HG02642 (cell line): ENCODE measurements around the gene AMMECR1L.
A peak's percentile ranks its signal among the peaks of the same experiment; 100 is the strongest.
"Not testable (repeated sequence)": the region's sequence is repeated elsewhere in the genome, so short reads cannot be mapped to it uniquely, and the experiment has no call there.

Experiments used
- ATAC-seq: cut with Tn5 transposase; IDR thresholded peaks from one replicate; pipeline ENCODE4 v1.9.1; 2021; ENCODE audit warnings: mild to moderate bottlenecking; ENCODE audit not compliant: unreplicated experiment, poor library complexity

AMMECR1L gene

DNA sequence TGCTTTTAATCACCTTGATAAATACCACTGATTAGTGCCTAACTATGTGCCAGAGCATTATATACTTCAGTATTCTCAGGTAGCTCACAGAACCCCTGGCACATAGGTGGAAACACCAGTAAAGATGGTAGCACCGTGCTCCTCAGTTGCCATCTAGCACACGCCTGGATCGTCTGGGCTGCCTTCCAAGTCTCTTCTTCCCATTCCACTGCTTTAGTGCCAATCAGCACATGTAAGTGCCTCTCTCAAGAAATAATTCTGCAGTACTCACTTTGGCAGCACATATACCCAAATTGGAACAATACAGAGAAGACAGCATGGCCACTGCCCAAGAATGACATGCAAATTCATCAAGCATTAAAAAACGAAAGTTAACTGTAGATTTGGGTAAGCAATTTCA, 40.8 kb downstream of the AMMECR1L start:
- no peak for ATAC-seq

DNA sequence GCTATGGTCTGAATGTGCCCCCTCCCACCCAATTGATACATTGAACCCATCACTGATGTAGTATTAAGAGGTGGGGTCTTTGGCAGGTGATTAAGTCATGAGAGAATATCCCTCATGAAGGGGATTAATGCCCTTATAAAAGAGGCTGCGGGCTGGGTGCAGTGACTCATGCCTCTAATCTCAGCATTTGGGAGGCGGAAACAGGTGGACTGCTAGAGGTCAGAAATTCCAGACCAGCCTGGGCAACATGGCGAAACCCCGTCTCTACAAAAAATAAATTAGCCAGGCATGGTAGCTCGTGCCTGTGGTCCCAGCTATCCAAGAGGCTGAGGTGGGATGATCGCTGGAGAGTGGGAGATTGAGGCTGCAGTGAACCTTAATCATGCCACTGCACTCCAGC, 42.1 kb downstream of the AMMECR1L start:
- no peak for ATAC-seq

DNA sequence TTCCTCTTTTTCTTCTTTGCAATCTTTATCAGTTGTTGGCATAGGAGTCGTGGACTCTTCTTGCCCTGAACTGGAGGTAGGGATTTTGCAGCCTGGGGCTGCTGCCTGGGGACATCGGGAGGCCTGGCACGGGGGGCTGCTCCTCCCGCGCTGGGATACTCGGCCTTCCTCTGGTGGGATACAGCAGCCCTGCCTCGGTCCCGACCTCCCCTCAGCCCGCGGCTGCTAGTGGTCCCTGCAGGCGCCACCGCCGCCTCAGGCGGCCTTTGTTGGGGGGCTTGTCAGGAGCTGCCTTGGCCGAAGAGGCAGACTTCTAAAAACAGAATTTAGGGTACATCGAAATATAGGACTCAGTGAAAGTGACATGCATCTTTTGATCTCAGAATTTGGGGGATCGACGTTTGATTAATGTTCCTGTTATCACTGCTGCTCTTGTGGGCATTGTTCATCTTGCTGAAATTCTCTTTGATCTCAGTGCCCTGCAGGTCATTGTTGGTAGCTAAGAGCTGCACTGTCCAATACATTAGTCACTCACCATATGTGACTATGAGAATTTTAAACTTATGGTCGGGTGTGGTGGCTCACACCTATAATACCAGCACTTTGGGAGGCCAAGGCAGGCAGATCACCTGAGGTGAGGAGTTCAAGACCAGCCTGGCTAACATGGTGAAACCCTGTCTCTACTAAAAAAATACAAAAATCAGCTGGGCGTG, 44.1 kb downstream of the AMMECR1L start:
- ATAC-seq = no peak

DNA sequence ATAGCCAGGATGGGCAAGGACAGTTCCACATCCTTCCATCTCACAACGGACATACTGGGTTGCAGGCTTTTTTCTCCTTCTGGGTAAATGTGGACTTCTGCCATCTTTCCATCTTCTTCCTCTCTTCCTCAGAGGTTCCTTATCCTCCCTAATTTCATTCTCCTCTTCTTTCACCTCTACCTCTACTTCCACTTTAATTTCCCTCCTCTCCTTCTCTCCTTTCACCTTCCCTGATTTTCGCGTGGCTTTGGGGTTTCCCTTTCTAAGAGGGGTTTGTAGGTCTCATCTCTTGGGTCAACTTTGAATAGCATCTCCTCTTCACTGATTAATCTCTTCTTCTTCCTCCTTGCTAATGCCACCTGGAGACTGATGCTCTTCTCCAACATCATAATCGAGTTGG, 44.9 kb downstream of the AMMECR1L start:
- ATAC-seq = no peak

DNA sequence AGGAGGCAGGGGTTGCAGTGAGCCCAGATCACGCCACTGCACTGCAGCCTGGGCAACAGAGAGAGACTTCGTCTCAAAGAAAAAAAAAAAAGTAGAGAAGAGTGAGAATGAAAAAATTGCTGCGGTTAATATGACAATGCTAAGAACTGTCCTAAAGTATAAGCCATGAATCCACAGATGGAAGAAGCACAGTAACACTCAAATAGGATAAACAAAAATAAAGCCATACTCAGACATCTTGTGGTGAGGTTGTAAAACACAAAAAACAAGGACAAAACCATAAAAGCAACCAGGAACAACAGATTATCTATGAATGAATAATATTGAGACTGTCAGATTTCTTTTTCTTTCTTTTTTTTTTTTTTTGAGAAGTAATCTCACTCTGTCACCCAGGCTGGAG, 50.8 kb downstream of the AMMECR1L start:
- no peak for ATAC-seq

DNA sequence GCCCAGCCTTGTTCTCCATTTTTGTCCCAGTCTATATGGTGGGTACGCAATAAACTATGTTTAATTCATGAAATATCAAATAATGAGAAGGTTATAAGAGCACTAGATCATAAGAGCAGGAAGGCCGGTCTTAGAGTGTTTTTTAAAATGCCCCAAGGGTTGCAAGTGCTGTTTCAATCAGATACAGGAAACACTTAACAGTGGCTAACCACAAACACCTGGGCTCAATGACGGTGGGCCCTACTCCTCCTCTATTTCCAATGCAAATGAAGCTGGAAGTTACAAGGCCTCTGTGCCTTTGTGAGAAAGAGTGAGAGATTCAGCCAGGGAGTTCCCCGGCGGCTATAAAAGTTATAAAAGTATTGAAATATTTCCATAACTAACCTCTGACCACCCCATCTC, 55.9 kb downstream of the AMMECR1L start:
- ATAC-seq = peak; percentile 99

DNA sequence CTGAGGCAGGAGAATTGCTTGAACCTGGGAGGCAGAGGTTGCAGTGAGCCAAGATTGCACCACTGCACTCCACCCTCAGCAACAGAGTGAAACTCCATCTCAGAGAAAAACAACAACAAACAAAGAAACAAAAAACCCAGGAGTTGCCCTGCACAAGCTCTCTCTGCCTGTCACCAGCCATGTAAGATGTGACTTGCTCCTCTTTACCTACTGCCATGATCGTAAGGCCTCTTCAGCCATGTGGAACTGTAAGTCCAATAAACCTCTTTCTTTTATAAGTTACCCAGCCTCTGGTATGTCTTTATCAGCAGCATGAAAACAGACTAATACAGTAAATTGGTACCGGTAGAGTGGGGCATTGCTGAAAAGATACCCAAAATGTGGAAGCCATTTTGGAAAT, 59.0 kb downstream of the AMMECR1L start:
- not testable (repeated sequence) for ATAC-seq

DNA sequence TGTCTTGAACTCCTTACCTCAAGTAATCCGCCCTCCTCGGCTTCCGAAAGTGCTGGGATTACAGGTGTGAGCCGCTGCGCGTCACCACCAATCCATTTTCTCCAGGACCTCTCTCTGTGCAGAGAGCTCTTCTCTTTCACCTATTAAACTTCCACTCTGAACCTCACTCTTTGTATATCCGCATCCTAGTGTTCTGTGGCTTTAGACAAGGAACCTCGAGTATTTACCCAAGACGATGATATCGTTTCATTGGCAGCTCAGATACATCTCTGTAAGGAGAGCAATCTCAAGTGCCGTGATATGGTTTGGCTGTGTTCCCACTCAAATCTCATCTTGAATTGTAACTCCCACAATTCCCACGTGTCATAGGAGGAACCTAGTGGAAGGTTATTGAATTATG, 59.7 kb downstream of the AMMECR1L start:
- ATAC-seq = no peak

DNA sequence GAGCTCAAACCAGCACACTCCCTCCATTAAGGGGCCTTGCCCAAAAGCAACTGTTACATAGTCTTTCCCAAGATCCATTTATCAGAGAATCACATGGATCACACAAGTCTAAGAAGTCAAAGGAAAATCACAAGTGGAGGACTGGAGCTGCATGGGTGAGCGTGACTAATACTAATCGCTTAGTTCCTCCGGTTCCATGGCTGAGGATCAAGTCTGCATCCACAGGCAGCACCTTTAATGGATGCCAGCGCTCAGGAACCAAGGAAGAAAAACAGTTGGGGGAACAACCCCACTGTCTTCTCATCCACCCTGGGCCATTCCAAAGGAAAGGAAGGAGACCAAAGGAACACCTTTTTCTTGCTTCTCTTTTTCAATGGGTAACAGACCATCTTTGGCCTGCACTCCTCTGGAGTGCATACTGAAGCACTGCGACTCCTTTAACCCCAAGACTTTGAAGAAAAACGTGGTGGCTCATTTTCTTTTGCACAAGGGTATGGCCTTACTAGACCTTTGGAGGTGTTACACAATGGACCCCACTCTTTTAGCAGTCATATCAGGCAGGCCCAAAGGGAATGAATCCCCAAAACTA, 65.6 kb downstream of the AMMECR1L start:
- no peak for ATAC-seq

DNA sequence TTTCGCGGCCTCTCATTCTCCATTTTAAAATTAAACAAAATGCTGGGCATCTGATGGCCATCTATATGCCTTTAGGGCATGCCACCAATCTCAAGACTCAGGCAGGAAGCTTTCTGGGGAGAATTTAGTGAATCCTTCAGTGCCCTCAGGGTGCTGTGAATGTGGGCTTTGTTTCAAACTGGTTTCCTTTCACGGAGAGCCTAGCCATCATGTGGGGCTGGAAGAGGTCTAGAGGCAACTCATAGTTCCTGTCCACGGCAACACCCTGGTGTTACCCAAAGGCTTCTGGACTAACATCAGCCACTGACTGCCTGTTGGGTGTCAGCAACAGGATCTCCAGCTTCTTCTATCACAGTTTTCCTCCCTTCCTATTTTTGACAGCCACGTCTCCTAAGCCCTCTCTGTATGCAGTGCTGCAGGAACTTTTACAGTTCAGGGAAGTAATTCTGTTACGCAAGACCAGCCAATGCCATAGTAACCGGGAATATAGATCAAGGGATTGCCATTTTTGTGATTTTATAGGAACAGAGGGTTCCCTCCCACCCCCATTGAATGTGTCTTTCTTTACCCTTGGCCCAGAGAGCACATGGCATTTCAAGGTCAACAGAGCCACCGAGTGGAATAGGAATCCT, 66.8 kb downstream of the AMMECR1L start:
- ATAC-seq = no peak

DNA sequence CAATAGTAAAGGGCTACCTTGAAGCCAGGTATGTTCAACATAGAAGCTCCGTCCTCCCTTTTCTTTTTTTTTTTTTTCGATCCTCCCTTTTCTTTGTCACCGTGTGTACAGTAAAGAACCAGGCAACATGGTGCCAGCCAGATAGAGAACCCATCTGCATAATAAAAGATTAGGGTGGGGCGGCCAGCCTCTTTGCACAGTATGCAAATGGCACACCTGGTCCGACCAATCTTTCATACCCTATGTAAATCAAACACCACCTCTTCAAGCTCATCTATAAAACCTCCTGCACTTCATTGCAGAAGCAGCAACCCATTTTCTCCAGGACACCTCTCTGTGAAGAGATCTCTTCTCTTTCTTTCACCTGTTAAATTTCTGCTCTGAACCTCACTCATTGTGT, 67.5 kb downstream of the AMMECR1L start:
- no peak for ATAC-seq

DNA sequence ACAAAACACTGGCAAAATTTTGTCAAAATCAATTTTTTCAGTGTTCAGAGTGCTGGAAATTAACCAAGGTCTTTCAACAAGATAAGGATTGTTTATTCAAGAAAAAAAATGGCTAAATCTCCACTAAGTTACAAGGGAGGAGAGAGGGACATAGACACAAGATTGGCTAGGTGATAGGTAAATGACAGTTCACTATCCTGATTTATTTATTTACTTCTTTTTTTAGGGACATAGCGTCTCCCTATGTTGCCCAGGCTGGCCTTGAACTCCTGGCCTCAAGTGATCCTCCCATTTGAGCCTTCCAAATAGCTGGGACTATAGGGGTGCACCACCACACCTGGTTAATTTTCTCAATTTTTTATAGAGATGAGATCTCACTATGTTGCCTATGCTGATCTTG, 71.1 kb downstream of the AMMECR1L start:
- ATAC-seq = no peak

DNA sequence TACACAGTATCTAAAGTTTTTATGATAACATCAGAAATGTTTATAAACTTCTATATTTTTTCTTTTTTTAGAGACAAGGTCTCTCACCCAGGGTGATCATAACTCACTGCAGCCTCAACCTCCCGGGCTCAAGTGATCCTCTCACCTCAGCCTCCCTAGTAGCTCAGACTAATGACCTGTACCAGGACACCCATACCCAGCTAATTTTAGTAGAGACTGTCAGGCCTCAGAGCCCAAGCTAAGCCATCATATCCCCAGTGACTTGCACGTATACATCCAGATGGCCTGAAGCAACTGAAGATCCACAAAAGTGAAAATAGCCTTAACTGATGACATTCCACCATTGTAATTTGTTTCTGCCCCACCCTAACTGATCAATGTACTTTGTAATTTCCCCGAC, 73.3 kb downstream of the AMMECR1L start:
- not testable (repeated sequence) for ATAC-seq
